Measurements from ENCODE around the gene SPAG17. TPM values are rescaled to one million over a fixed set of nuclear protein-coding genes. Genes with fewer than 3 reads are reported as not detected.

SPAG17 gene
- total and polyA plus RNA-seq, 2 of the 4 experiments (the other 2 are of a cell fraction), result 0.10 TPM; not detected in 1

DNA sequence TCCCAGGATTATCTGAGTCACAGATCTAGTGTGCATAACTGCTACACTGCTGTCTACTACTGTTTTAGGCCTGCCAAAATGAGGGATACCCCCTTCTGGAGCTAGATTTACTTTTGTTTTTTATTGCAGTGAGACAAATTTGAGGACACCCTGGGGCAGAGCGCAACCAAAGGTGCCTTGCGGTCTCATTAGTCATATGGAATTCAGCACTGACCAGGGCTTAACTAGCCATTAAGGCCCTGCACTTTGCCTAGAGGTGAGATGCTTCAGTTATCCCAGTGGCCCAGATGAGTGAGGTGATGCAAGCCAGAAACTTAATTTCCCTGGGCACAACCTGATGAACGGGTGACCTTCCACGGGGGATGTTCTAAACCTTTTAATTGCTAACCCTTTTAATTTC lies 998 bp upstream of the SPAG17 start:
- Histone ChIP-seq H3K18ac (ENCODE audit: low read depth, low read length) (no peak overlapping the region), H2BK15ac (ENCODE audit: low read depth, low read length) (no peak overlapping the region), H3K9me1 (ENCODE audit: insufficient read depth, low read length) (no peaks in the 10 kb centered on the region), H3K36me3 (ENCODE audit: control insufficient read depth, insufficient read depth, low read length) (no peaks in the 10 kb centered on the region), H3K4me3 (ENCODE audit: insufficient read depth, low read depth, low read length) (no peak overlapping the region), H4K20me1 (ENCODE audit: insufficient read depth, low read length) (no peaks in the 10 kb centered on the region), H3K27ac (ENCODE audit: insufficient read depth, low read length) (no peak overlapping the region), H3K4ac (ENCODE audit: low read depth, low read length) (no peak overlapping the region), H2AK5ac (ENCODE audit: low read depth, low read length) (no peak overlapping the region), H3K79me1 (ENCODE audit: low read depth in 1 of 2, low read length in 2 of 2) (no peaks in the 10 kb centered on the region), H4K91ac (ENCODE audit: insufficient read depth, low read depth, low read length) (no peak overlapping the region), H2BK20ac (ENCODE audit: low read depth, low read length) (no peak overlapping the region), H3K9me3 (ENCODE audit: control insufficient read depth, insufficient read depth, low read length) (no peaks in the 10 kb centered on the region), H2AFZ (replicated peaks; ENCODE audit: low read length, poor library complexity) (no peak overlapping the region), H2AK9ac (replicated peaks; ENCODE audit: low read depth, low read length, poor library complexity) (no peak overlapping the region), H3K27me3 (ENCODE audit: control insufficient read depth, insufficient read depth, low read length) (no peaks in the 10 kb centered on the region), H3K9ac (ENCODE audit: low read depth, low read length) (no peak overlapping the region), H3K23ac (ENCODE audit: low read depth, low read length) (no peak overlapping the region), H3K56ac (ENCODE audit: extremely low read depth, insufficient read depth, low read length) (no peak overlapping the region), H2BK5ac (ENCODE audit: low read depth, low read length, poor library complexity, severe bottlenecking) (no peak overlapping the region), H3K14ac (replicated peaks; ENCODE audit: low read depth, low read length) (no peak overlapping the region), H2BK120ac (ENCODE audit: low read depth, low read length) (no peak overlapping the region), H3K4me2 (ENCODE audit: low read depth, low read length) (no peak overlapping the region), H3K4me1 (ENCODE audit: control insufficient read depth, insufficient read depth, low read length) (no peaks in the 10 kb centered on the region), H4K5ac (ENCODE audit: low read depth, low read length) (no peak overlapping the region), H4K8ac (ENCODE audit: low read depth in 2 of 2, low read length in 2 of 2) (no peak overlapping the region)
- WGBS, 2 experiments (ENCODE audit: extremely low coverage in 2 of 2, insufficient read length in 1 of 2), result 93% methylated on average over 2 of the region's 4 CpGs; no CpG with 5 or more reads in 1 of the 2 experiments
- in situ Hi-C loops (cut with MboI; ENCODE audit: low sequenced_read_pairs), result no loop called here
- DNase-seq (no peak), ATAC-seq (ENCODE audit: low read depth) (no peak)
- dilution Hi-C loops (cut with HindIII; ENCODE audit: low sequenced_read_pairs, unreplicated experiment), result no loop called here
- intact Hi-C loops (cut with micrococcal nuclease), result no loop called here
- ChIA-PET POLR2A (ENCODE audit: unreplicated experiment) (no interaction called here), CTCF (no interaction called here)
- TF ChIP-seq CHD1 (IDR thresholded peaks at IDR 0.05; ENCODE audit: low read depth, low read length) (no peak), CEBPB (IDR thresholded peaks at IDR 0.05; ENCODE audit: low read depth, low read length) (no peak), RFX5 (IDR thresholded peaks at IDR 0.05; ENCODE audit: low read depth, low read length) (no peak), FOS (IDR thresholded peaks at IDR 0.05; ENCODE audit: low read depth, low read length) (no peak), BHLHE40 (IDR thresholded peaks at IDR 0.05; ENCODE audit: low read depth, low read length) (no peak), MAZ (IDR thresholded peaks at IDR 0.05; ENCODE audit: borderline replicate concordance, low read depth, low read length) (no peak), POLR2A (IDR thresholded peaks at IDR 0.05; ENCODE audit: low read depth, low read length) (no peak), NFE2L2 (IDR thresholded peaks at IDR 0.05; ENCODE audit: low read depth, low read length) (no peak)
- TF ChIP-seq, protein P1, sequence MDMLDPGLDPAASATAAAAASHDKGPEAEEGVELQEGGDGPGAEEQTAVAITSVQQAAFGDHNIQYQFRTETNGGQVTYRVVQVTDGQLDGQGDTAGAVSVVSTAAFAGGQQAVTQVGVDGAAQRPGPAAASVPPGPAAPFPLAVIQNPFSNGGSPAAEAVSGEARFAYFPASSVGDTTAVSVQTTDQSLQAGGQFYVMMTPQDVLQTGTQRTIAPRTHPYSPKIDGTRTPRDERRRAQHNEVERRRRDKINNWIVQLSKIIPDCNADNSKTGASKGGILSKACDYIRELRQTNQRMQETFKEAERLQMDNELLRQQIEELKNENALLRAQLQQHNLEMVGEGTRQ (IDR thresholded peaks at IDR 0.05; ENCODE audit: low read depth, low read length), result no peak
- TF ChIP-seq, protein P2, sequence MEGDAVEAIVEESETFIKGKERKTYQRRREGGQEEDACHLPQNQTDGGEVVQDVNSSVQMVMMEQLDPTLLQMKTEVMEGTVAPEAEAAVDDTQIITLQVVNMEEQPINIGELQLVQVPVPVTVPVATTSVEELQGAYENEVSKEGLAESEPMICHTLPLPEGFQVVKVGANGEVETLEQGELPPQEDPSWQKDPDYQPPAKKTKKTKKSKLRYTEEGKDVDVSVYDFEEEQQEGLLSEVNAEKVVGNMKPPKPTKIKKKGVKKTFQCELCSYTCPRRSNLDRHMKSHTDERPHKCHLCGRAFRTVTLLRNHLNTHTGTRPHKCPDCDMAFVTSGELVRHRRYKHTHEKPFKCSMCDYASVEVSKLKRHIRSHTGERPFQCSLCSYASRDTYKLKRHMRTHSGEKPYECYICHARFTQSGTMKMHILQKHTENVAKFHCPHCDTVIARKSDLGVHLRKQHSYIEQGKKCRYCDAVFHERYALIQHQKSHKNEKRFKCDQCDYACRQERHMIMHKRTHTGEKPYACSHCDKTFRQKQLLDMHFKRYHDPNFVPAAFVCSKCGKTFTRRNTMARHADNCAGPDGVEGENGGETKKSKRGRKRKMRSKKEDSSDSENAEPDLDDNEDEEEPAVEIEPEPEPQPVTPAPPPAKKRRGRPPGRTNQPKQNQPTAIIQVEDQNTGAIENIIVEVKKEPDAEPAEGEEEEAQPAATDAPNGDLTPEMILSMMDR (conservative IDR thresholded peaks at IDR 0.05; ENCODE audit: low read depth, low read length), result no peak
- TF ChIP-seq, protein P3, sequence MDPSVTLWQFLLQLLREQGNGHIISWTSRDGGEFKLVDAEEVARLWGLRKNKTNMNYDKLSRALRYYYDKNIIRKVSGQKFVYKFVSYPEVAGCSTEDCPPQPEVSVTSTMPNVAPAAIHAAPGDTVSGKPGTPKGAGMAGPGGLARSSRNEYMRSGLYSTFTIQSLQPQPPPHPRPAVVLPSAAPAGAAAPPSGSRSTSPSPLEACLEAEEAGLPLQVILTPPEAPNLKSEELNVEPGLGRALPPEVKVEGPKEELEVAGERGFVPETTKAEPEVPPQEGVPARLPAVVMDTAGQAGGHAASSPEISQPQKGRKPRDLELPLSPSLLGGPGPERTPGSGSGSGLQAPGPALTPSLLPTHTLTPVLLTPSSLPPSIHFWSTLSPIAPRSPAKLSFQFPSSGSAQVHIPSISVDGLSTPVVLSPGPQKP (IDR thresholded peaks at IDR 0.05; ENCODE audit: borderline replicate concordance, low read depth, low read length), result no peak
- BruUV-seq (replicated peaks), result no TSS peak

Measured in IMR-90 (cell line).